ENCODE measurements around the gene SYF2.

DNA sequence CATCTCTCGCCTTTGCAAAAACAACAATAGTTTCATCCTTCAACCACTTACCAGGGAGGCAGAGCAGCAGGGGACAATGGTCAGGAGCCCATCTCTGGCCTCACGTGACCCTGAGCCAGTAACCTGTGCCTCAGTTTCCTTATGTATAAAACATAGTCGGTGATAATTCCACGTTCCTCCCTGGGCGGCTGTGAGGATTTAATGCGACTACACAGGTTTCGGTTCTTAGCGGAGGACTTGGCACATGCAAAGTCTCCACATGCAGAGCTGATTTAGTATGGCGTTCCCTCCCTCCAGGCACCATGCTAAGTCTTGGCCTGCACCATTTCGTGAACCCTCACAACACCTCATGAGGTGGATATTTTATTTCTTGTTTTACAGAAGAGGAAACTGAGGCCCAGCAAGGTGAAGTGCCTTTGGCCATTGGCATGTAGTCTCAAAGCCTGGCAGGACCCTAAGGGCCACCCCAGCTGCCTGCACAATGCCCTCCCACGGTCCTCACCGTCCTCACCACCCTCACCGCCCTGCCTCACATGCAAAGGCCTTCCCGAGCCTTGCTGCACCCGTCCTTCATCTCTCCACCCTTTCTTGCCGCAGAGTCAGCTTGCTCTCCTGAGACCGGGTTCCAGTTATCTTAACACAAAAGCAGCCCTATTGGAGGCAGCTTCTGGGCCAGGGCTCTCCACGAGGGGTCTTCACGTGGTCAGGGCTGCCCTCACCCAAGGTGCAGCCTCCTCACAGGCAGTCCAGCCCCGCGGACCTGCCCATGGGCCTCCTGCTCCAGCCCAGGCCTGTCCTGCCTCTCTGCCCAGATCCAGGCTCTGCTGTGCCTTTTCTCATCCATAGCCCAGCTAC, 48.9 kb downstream of the SYF2 start:
- TF ChIP-seq, protein P1, sequence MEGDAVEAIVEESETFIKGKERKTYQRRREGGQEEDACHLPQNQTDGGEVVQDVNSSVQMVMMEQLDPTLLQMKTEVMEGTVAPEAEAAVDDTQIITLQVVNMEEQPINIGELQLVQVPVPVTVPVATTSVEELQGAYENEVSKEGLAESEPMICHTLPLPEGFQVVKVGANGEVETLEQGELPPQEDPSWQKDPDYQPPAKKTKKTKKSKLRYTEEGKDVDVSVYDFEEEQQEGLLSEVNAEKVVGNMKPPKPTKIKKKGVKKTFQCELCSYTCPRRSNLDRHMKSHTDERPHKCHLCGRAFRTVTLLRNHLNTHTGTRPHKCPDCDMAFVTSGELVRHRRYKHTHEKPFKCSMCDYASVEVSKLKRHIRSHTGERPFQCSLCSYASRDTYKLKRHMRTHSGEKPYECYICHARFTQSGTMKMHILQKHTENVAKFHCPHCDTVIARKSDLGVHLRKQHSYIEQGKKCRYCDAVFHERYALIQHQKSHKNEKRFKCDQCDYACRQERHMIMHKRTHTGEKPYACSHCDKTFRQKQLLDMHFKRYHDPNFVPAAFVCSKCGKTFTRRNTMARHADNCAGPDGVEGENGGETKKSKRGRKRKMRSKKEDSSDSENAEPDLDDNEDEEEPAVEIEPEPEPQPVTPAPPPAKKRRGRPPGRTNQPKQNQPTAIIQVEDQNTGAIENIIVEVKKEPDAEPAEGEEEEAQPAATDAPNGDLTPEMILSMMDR (conservative IDR thresholded peaks at IDR 0.05; ENCODE audit: low read depth in 2 of 2) = no peak
- TF ChIP-seq POLR2AphosphoS5 (IDR thresholded peaks at IDR 0.05; ENCODE audit: low read depth) (no peak), EZH2 (IDR thresholded peaks at IDR 0.05; ENCODE audit: low read depth, unreplicated experiment) (no peak), JUNB (IDR thresholded peaks at IDR 0.05; ENCODE audit: unreplicated experiment) (no peak), CREB1 (CRISPR knock-in tag; IDR thresholded peaks at IDR 0.05; ENCODE audit: low read depth) (no peak), EZH2phosphoT487 (IDR thresholded peaks at IDR 0.05; ENCODE audit: unreplicated experiment) (no peak), STAT1 (IDR thresholded peaks at IDR 0.05; ENCODE audit: unreplicated experiment) (no peak), NANOG (IDR thresholded peaks at IDR 0.05; ENCODE audit: borderline replicate concordance) (no peak), ZNF331 (CRISPR knock-in tag; IDR thresholded peaks at IDR 0.05; ENCODE audit: low read depth) (no peak), ZNF114 (CRISPR knock-in tag; IDR thresholded peaks at IDR 0.05) (no peak)
- TF ChIP-seq, protein P2, sequence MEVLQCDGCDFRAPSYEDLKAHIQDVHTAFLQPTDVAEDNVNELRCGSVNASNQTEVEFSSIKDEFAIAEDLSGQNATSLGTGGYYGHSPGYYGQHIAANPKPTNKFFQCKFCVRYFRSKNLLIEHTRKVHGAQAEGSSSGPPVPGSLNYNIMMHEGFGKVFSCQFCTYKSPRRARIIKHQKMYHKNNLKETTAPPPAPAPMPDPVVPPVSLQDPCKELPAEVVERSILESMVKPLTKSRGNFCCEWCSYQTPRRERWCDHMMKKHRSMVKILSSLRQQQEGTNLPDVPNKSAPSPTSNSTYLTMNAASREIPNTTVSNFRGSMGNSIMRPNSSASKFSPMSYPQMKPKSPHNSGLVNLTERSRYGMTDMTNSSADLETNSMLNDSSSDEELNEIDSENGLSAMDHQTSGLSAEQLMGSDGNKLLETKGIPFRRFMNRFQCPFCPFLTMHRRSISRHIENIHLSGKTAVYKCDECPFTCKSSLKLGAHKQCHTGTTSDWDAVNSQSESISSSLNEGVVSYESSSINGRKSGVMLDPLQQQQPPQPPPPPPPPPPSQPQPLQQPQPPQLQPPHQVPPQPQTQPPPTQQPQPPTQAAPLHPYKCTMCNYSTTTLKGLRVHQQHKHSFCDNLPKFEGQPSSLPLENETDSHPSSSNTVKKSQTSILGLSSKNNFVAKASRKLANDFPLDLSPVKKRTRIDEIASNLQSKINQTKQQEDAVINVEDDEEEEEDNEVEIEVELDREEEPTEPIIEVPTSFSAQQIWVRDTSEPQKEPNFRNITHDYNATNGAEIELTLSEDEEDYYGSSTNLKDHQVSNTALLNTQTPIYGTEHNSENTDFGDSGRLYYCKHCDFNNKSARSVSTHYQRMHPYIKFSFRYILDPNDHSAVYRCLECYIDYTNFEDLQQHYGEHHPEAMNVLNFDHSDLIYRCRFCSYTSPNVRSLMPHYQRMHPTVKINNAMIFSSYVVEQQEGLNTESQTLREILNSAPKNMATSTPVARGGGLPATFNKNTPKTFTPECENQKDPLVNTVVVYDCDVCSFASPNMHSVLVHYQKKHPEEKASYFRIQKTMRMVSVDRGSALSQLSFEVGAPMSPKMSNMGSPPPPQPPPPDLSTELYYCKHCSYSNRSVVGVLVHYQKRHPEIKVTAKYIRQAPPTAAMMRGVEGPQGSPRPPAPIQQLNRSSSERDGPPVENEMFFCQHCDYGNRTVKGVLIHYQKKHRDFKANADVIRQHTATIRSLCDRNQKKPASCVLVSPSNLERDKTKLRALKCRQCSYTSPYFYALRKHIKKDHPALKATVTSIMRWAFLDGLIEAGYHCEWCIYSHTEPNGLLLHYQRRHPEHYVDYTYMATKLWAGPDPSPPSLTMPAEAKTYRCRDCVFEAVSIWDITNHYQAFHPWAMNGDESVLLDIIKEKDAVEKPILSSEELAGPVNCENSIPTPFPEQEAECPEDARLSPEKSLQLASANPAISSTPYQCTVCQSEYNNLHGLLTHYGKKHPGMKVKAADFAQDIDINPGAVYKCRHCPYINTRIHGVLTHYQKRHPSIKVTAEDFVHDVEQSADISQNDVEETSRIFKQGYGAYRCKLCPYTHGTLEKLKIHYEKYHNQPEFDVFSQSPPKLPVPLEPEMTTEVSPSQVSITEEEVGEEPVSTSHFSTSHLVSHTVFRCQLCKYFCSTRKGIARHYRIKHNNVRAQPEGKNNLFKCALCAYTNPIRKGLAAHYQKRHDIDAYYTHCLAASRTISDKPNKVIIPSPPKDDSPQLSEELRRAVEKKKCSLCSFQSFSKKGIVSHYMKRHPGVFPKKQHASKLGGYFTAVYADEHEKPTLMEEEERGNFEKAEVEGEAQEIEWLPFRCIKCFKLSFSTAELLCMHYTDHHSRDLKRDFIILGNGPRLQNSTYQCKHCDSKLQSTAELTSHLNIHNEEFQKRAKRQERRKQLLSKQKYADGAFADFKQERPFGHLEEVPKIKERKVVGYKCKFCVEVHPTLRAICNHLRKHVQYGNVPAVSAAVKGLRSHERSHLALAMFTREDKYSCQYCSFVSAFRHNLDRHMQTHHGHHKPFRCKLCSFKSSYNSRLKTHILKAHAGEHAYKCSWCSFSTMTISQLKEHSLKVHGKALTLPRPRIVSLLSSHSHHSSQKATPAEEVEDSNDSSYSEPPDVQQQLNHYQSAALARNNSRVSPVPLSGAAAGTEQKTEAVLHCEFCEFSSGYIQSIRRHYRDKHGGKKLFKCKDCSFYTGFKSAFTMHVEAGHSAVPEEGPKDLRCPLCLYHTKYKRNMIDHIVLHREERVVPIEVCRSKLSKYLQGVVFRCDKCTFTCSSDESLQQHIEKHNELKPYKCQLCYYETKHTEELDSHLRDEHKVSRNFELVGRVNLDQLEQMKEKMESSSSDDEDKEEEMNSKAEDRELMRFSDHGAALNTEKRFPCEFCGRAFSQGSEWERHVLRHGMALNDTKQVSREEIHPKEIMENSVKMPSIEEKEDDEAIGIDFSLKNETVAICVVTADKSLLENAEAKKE (CRISPR knock-in tag; IDR thresholded peaks at IDR 0.05) = no peak
- TF ChIP-seq, protein P3, sequence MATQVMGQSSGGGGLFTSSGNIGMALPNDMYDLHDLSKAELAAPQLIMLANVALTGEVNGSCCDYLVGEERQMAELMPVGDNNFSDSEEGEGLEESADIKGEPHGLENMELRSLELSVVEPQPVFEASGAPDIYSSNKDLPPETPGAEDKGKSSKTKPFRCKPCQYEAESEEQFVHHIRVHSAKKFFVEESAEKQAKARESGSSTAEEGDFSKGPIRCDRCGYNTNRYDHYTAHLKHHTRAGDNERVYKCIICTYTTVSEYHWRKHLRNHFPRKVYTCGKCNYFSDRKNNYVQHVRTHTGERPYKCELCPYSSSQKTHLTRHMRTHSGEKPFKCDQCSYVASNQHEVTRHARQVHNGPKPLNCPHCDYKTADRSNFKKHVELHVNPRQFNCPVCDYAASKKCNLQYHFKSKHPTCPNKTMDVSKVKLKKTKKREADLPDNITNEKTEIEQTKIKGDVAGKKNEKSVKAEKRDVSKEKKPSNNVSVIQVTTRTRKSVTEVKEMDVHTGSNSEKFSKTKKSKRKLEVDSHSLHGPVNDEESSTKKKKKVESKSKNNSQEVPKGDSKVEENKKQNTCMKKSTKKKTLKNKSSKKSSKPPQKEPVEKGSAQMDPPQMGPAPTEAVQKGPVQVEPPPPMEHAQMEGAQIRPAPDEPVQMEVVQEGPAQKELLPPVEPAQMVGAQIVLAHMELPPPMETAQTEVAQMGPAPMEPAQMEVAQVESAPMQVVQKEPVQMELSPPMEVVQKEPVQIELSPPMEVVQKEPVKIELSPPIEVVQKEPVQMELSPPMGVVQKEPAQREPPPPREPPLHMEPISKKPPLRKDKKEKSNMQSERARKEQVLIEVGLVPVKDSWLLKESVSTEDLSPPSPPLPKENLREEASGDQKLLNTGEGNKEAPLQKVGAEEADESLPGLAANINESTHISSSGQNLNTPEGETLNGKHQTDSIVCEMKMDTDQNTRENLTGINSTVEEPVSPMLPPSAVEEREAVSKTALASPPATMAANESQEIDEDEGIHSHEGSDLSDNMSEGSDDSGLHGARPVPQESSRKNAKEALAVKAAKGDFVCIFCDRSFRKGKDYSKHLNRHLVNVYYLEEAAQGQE (IDR thresholded peaks at IDR 0.05; ENCODE audit: unreplicated experiment) = no peak
- TF ChIP-seq, protein P4, sequence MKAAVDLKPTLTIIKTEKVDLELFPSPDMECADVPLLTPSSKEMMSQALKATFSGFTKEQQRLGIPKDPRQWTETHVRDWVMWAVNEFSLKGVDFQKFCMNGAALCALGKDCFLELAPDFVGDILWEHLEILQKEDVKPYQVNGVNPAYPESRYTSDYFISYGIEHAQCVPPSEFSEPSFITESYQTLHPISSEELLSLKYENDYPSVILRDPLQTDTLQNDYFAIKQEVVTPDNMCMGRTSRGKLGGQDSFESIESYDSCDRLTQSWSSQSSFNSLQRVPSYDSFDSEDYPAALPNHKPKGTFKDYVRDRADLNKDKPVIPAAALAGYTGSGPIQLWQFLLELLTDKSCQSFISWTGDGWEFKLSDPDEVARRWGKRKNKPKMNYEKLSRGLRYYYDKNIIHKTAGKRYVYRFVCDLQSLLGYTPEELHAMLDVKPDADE (IDR thresholded peaks at IDR 0.05) = no peak
